ENCODE results near the gene SLC26A2. TPM values are rescaled to one million over a fixed set of nuclear protein-coding genes. Genes with fewer than 3 reads are reported as not detected.

SLC26A2 gene
- total and polyA plus RNA-seq, 8 donors = 1.1 to 7.4 (median 3.6) TPM

DNA sequence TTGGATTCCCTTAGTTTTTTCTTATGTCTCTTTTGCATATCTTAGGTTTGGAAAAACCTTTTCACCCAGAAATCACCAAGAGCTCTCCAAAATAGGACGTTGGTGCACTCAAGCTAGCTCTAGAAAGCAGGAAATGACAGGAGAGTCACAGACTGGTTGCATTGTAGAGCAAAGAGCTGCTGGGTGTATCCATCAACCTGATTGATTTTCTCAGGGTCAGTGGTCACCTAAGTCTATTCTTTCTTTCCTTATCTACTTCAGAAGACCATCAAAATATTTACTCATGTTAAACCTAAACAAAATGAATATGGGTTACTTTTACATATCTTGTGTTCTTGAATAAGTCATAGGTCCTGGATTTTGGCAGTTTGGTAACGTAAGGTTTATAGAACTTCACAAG lies 14.9 kb downstream of the SLC26A2 start:
- FAIRE-seq = no peak
- intact Hi-C loops (cut with DNase I) = no loop called here
- DNase-seq = no peak

DNA sequence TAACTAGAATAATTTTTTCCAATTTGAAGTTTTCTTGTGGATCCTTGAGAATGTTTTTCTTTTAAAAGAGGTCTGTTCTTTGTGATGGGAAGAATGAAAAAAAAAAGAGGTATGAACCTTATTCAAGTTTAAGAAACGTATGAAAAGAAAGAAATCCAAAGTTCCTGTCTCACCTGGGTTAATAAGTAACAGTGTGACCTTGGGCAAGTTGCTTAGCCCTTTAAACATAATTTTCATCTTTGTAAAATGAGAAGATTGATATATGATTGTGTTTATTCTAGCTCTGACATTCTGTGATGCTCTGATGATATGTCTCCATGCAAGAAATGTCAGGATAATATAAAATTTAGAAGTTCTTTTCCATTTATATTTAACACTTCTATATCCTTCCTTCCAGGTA lies 19.3 kb downstream of the SLC26A2 start:
- WGBS, 2 donors = 8 to 9% methylated on average over 1 of the region's 1 CpG
- Histone ChIP-seq H3K27ac (peak overlapping the region in 1 of 4 donors; percentile 40), H3K27me3 (no peaks in the 10 kb centered on the region), H3K9me3 (no peaks in the 10 kb centered on the region), H3K4me3 (no peak overlapping the region), H3K4me1 (peaks cover 7 to 11% (median 10%) of the 10 kb centered on the region in 3 donors), H3K36me3 (no peaks in the 10 kb centered on the region)
- intact Hi-C loops (cut with DNase I) = loop anchor here in 1 of 3 donors (10.0 kb wide), 1 partner anchor 135 kb away; no protein-coding TSS in a partner anchor
- TF ChIP-seq, protein P1, sequence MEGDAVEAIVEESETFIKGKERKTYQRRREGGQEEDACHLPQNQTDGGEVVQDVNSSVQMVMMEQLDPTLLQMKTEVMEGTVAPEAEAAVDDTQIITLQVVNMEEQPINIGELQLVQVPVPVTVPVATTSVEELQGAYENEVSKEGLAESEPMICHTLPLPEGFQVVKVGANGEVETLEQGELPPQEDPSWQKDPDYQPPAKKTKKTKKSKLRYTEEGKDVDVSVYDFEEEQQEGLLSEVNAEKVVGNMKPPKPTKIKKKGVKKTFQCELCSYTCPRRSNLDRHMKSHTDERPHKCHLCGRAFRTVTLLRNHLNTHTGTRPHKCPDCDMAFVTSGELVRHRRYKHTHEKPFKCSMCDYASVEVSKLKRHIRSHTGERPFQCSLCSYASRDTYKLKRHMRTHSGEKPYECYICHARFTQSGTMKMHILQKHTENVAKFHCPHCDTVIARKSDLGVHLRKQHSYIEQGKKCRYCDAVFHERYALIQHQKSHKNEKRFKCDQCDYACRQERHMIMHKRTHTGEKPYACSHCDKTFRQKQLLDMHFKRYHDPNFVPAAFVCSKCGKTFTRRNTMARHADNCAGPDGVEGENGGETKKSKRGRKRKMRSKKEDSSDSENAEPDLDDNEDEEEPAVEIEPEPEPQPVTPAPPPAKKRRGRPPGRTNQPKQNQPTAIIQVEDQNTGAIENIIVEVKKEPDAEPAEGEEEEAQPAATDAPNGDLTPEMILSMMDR (IDR thresholded peaks at IDR 0.05) = no peak
- DNase-seq (no peak), FAIRE-seq (no peak), ATAC-seq (peak; percentile 50 to 90 (median 76))

More for the DNA sequence above, 14.9 kb downstream of the SLC26A2 start:
- Histone ChIP-seq H3K4me3 (no peak overlapping the region), H3K36me3 (no peaks in the 10 kb centered on the region), H3K27me3 (no peaks in the 10 kb centered on the region), H3K27ac (no peak overlapping the region), H3K9me3 (no peaks in the 10 kb centered on the region), H3K4me1 (peaks cover 5 to 9% (median 7%) of the 10 kb centered on the region in 3 donors)
- TF ChIP-seq, protein P1 (IDR thresholded peaks at IDR 0.05) = no peak
- ATAC-seq = no peak
- 55 to 56% methylated on average over 2 of the region's 2 CpGs for WGBS, 2 donors

- Histone ChIP-seq H3K4me3 (no peak overlapping the region), H3K36me3 (no peaks in the 10 kb centered on the region), H3K27me3 (no peaks in the 10 kb centered on the region), H3K27ac (peak overlapping the region in 1 of 4 donors; percentile 28), H3K9me3 (no peaks in the 10 kb centered on the region), H3K4me1 (peaks cover 7 to 11% (median 10%) of the 10 kb centered on the region in 3 donors)
- WGBS, 2 donors = 93 to 97% methylated on average over 3 of the region's 3 CpGs
- TF ChIP-seq, protein P1 (IDR thresholded peaks at IDR 0.05) = no peak
- FAIRE-seq (no peak), ATAC-seq (no peak), DNase-seq (no peak)
- intact Hi-C loops (cut with DNase I) = loop anchor here in 1 of 3 donors (10.0 kb wide), 1 partner anchor 136 kb away; no protein-coding TSS in a partner anchor
Observed at GRCh38 chr5:149981206-149981605, 20.6 kb downstream of the SLC26A2 start.

- ATAC-seq (no peak), FAIRE-seq (no peak), DNase-seq (no peak)
- Histone ChIP-seq H3K9me3 (no peaks in the 10 kb centered on the region), H3K36me3 (no peaks in the 10 kb centered on the region), H3K4me1 (peaks cover 7 to 11% (median 10%) of the 10 kb centered on the region in 3 donors), H3K27ac (no peak overlapping the region), H3K27me3 (no peaks in the 10 kb centered on the region), H3K4me3 (no peak overlapping the region)
- intact Hi-C loops (cut with DNase I) = loop anchor here in 1 of 3 donors (10.0 kb wide), 1 partner anchor 138 kb away; no protein-coding TSS in a partner anchor
- TF ChIP-seq, protein P1 (IDR thresholded peaks at IDR 0.05) = no peak
Observed at GRCh38 chr5:149982505-149982904, 21.9 kb downstream of the SLC26A2 start.

DNA sequence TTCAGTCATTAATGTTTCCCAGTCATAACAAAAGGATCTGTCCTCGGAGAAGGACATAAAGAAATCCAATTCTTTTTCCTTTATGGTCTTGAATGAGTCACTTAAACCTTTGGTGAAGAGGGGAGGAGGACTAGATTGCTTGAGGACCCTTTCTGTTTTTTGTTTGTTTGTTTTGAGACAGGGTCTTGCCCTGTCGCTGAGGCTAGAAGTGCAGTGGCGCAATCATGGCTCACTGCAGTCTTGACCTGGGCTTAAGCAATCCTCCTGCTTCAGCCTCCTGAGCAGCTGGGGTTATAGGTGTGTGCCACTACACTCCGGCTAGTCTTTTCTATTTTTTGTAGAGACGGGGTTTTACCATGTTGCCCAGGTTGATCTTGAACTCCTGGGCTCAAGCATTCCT lies 27.6 kb downstream of the SLC26A2 start:
- TF ChIP-seq, protein P1 (IDR thresholded peaks at IDR 0.05) = no peak
- H3K27ac ChIP-seq = no peak overlapping the region
- FAIRE-seq = no peak
- H3K4me1 ChIP-seq = no peaks in the 10 kb centered on the region
- no peaks in the 10 kb centered on the region for H3K9me3 ChIP-seq
- H3K36me3 ChIP-seq = no peaks in the 10 kb centered on the region
- no peaks in the 10 kb centered on the region for H3K27me3 ChIP-seq
- ATAC-seq = no peak
- intact Hi-C loops (cut with DNase I) = loop anchor here in 1 of 3 donors (10.0 kb wide), 1 partner anchor 143 kb away; no protein-coding TSS in a partner anchor
- H3K4me3 ChIP-seq = no peak overlapping the region
- WGBS, 2 donors = 86% methylated on average over 5 of the region's 5 CpGs
- no peak for DNase-seq
